Karpas-422 (cell line): ENCODE data around the gene LNP1. TPM values are rescaled to one million over a fixed set of nuclear protein-coding genes. Genes with fewer than 3 reads are reported as not detected.

Experiments used
- DNase-seq: peaks from one replicate; pipeline ENCODE4 v3.0.0-alpha.2; 2015
- H2AFZ ChIP-seq: fragments of 200-600 bp; sonication (generic); 2 replicates; pipeline ENCODE4 v1.6.1; 2014; ENCODE audit warnings: antibody characterized with exemption, low read length, mixed read lengths
- H3K27ac ChIP-seq: fragments of 200-600 bp; sonication (generic); 2 replicates; pipeline ENCODE4 v1.5.1; 2014; ENCODE audit warnings: mild to moderate bottlenecking, low read length, moderate library complexity
- H3K27me3 ChIP-seq: fragments of 200-600 bp; sonication (generic); 2 replicates; pipeline ENCODE4 v1.6.1; 2014; ENCODE audit warnings: low read length, mixed read lengths
- H3K36me3 ChIP-seq: fragments of 200-600 bp; sonication (generic); 2 replicates; pipeline ENCODE4 v1.6.1; 2014; ENCODE audit warnings: low read length, mixed read lengths; ENCODE audit not compliant: insufficient read depth
- H3K4me1 ChIP-seq: fragments of 200-600 bp; sonication (generic); 2 replicates; pipeline ENCODE4 v1.6.1; 2014; ENCODE audit warnings: mild to moderate bottlenecking, low read length, mixed read lengths
- H3K4me2 ChIP-seq: fragments of 200-600 bp; sonication (generic); 2 replicates; pipeline ENCODE4 v1.6.1; 2014; ENCODE audit warnings: low read length, low read depth, mild to moderate bottlenecking; ENCODE audit not compliant: poor library complexity, severe bottlenecking
- H3K4me3 ChIP-seq: fragments of 200-600 bp; sonication (generic); 2 replicates; pipeline ENCODE4 v1.5.1; 2014; ENCODE audit warnings: mild to moderate bottlenecking, antibody characterized with exemption, low read length, mixed read lengths
- H3K79me2 ChIP-seq: fragments of 200-600 bp; sonication (generic); 2 replicates; pipeline ENCODE4 v1.6.1; 2014; ENCODE audit warnings: mild to moderate bottlenecking, low read length, mixed read lengths
- H3K9ac ChIP-seq: fragments of 200-600 bp; sonication (generic); 2 replicates; pipeline ENCODE4 v1.6.0; 2014; ENCODE audit warnings: low read length
- H3K9me2 ChIP-seq: fragments of 200-600 bp; sonication (generic), shearing (Covaris generic); replicated peaks from 2 replicates; pipeline ENCODE4 v1.6.0; 2014; ENCODE audit warnings: mild to moderate bottlenecking, low read length, moderate library complexity; ENCODE audit not compliant: insufficient read depth
- H3K9me3 ChIP-seq: fragments of 300-700, 200-600 bp; sonication (generic); 2 replicates; pipeline ENCODE4 v1.6.1; 2014; ENCODE audit warnings: low read length, mixed read lengths
- H4K20me1 ChIP-seq: fragments of 200-600 bp; sonication (generic); 2 replicates; pipeline ENCODE4 v1.6.1; 2014; ENCODE audit warnings: mild to moderate bottlenecking, antibody characterized with exemption, low read length, low read depth; ENCODE audit not compliant: insufficient read depth
- total RNA-seq: library from RNA; depleted of rRNA; stranded (reverse); fragments of >200 nt; shearing (Covaris generic); gene quantifications from 2 replicates; pipeline ENCODE4 v1.2.3, GENCODE V29; 2014; ENCODE audit warnings: low replicate concordance

Gene LNP1
- total RNA-seq, 1 experiment from 2014 or later: 6.0 TPM

DNA sequence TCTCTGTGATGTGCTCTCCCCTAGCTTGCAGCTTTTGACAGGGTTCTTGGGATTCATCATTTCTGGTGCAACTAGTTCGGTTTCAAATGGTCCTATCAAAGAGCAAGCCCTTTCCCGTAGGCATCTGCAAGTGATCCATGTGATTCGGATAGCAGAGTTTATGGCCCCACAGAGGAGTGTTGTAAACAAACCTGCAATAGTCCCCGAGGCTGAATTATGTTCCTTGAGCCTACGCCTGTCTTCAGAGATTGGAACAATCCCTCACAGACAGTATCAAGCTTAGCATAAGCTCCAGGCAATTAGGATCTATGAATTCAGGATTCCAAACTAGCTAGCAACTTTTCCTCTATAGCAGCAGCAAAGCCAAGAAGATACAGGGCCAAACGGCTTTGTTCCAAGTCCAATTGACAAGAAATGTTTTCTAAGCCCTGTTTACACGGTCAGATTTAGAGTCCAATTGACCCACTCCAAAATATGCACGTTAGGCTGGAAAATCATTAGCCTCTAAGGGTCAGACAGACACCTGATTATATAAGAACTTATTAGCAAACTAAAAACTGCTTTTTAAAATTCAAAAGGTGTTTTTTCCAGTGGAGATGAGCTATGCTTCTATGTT, 24.8 kb downstream of the LNP1 start:
- Histone ChIP-seq H3K4me1 (no peaks in the 10 kb centered on the region), H3K9me3 (no peaks in the 10 kb centered on the region), H3K27ac (no peak overlapping the region), H3K79me2 (no peaks in the 10 kb centered on the region), H3K27me3 (no peaks in the 10 kb centered on the region), H3K9me2 (no peaks in the 10 kb centered on the region), H4K20me1 (peaks cover 4% of the 10 kb centered on the region; the same call in 1 of the 2 replicates), H3K4me2 (no peak overlapping the region), H3K36me3 (no peaks in the 10 kb centered on the region), H3K4me3 (no peak overlapping the region), H3K9ac (no peak overlapping the region), H2AFZ (no peak overlapping the region)
- no peak for DNase-seq

DNA sequence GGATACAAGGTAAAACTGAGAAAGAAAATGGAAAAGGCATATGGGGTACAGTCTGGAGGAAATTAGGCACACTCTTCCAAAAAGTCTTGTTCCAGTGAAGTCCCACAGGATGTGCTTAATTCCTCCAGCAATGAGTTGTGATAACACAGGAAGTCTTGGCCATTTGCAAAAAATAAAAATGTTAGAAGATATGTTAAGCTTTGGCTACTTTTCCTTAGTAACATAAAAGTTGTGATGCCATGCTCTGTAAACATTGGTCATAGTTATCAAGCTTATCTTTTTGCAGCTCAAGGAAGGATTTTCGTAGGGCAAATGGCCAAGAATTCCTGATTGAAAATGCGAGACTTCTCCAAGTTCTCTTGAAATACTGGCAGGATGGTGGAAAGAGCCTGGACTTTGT, 26.4 kb downstream of the LNP1 start:
- Histone ChIP-seq H3K79me2 (no peaks in the 10 kb centered on the region), H3K27ac (no peak overlapping the region), H3K4me2 (no peak overlapping the region), H2AFZ (no peak overlapping the region), H3K9me3 (no peaks in the 10 kb centered on the region), H3K36me3 (no peaks in the 10 kb centered on the region), H4K20me1 (peaks cover 4% of the 10 kb centered on the region; the same call in 1 of the 2 replicates), H3K9me2 (no peaks in the 10 kb centered on the region), H3K27me3 (no peaks in the 10 kb centered on the region), H3K9ac (no peak overlapping the region), H3K4me3 (no peak overlapping the region), H3K4me1 (0 out of 2 replicates have a peak, but pooled peaks cover 2% of the 10 kb centered on the region)
- DNase-seq: no peak

DNA sequence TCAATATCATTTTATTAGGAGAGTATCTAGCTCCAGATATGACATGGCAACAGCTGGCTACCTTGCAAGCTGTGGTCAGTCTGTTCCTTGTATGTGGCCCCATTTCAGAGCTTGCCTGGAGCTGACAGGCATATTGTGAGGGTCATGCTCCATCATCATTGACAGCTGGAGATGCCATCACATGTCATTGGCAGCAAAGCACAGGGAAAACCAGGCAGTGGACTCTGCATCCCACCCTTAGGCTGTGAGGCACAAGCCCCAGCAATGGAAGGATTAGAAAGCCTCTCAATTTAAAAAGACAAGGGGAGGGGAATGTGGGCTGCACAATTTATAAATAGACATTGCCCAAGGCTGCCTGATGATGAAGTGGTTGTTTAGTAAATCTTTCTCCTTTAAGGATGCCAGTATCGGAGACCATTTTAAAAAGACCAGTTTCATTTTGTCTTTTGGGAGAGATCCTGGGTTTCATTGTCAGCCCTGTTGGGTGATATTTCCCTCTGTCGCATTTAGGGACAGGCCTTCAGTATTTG, 27.9 kb downstream of the LNP1 start:
- H3K9me2 ChIP-seq: no peaks in the 10 kb centered on the region
- no peak overlapping the region for H3K27ac ChIP-seq
- H4K20me1 ChIP-seq: no peaks in the 10 kb centered on the region
- H3K4me2 ChIP-seq: no peak overlapping the region
- no peak overlapping the region for H2AFZ ChIP-seq
- H3K27me3 ChIP-seq: no peaks in the 10 kb centered on the region
- H3K4me3 ChIP-seq: no peak overlapping the region
- H3K9ac ChIP-seq: no peak overlapping the region
- no peak for DNase-seq
- no peaks in the 10 kb centered on the region for H3K36me3 ChIP-seq
- H3K4me1 ChIP-seq: 0 out of 2 replicates have a peak, but pooled peaks cover 2% of the 10 kb centered on the region
- H3K79me2 ChIP-seq: no peaks in the 10 kb centered on the region
- H3K9me3 ChIP-seq: no peaks in the 10 kb centered on the region

DNA sequence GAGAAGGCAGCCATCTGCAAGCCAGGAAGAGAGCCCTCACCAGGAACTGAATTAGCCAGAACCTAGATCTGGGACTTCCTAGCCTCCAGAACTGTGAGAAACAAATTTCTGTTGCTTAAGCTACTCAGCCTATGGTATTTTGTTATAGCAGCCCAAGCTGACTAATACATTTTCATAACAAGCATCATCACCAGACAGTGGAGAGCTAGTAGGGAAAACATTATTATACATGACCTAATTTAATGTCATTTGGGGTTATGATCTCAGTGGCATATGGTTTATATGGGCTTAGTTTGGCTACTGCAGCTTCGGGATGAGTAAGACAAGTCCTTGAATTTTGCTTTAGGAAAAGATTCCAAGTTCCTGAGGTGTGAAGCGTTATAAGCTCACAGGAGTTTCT, 35.6 kb downstream of the LNP1 start:
- no peak overlapping the region for H3K9ac ChIP-seq
- no peaks in the 10 kb centered on the region for H3K36me3 ChIP-seq

DNA sequence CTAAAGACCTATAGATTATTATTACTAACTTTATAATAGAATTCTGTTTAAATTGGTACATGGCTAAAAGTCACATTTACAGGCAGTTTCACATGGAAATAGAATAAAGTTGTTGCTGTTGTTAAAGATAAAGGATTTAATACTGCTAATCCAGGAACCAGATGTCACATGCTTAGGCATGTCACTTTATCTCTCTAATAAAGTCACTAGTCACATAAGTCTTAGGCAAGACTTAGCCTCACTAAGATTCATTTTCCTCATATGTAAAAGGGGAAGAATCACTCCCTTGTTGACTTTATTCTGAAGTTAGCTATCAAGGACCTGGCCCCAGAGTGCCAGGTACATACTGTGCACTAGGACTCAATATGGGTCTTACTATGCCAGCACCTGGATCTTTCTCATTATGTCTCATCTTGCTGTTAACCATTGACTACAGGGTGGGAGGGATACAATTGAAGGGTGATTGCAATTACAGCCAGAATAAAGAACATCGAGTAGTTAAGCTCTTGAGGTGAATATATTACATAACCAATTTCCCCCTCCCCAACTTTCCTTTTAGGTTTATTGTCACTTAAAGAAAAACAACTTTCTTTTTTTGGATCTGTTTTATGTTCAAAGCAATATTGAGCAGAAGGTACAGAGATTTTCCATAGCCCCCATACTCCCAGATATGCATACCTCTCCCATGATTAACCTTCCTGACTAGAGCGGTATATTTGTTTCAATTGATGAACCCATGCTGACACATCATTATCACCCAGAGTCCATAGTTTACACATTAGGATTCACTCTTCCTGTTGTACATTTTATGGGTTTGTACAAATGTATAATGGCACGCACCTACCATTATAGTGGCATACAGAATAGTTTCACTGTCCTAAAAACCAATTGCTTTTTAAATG, 36.6 kb downstream of the LNP1 start:
- H4K20me1 ChIP-seq: no peaks in the 10 kb centered on the region
- H3K4me1 ChIP-seq: no peaks in the 10 kb centered on the region
- DNase-seq: no peak
- H3K27ac ChIP-seq: no peak overlapping the region
- H3K9me2 ChIP-seq: no peaks in the 10 kb centered on the region
- H3K27me3 ChIP-seq: no peaks in the 10 kb centered on the region
- no peak overlapping the region for H2AFZ ChIP-seq
- H3K4me3 ChIP-seq: no peak overlapping the region
- H3K9me3 ChIP-seq: no peaks in the 10 kb centered on the region
- no peaks in the 10 kb centered on the region for H3K36me3 ChIP-seq
- H3K4me2 ChIP-seq: no peak overlapping the region
- H3K79me2 ChIP-seq: no peaks in the 10 kb centered on the region
- H3K9ac ChIP-seq: no peak overlapping the region

More for the DNA sequence above, 35.6 kb downstream of the LNP1 start:
- no peak overlapping the region for H3K27ac ChIP-seq
- H3K9me2 ChIP-seq: no peaks in the 10 kb centered on the region
- no peaks in the 10 kb centered on the region for H3K79me2 ChIP-seq
- H3K4me2 ChIP-seq: no peak overlapping the region
- no peak overlapping the region for H3K4me3 ChIP-seq
- DNase-seq: no peak
- no peaks in the 10 kb centered on the region for H4K20me1 ChIP-seq
- no peaks in the 10 kb centered on the region for H3K27me3 ChIP-seq
- 0 out of 2 replicates have a peak, but pooled peaks cover 2% of the 10 kb centered on the region for H3K4me1 ChIP-seq
- H2AFZ ChIP-seq: no peak overlapping the region
- no peaks in the 10 kb centered on the region for H3K9me3 ChIP-seq

- Histone ChIP-seq H2AFZ (no peak overlapping the region), H3K9me2 (no peaks in the 10 kb centered on the region)
Observed at GRCh38 chr3:100438623-100438974, 37.3 kb downstream of the LNP1 start.

DNA sequence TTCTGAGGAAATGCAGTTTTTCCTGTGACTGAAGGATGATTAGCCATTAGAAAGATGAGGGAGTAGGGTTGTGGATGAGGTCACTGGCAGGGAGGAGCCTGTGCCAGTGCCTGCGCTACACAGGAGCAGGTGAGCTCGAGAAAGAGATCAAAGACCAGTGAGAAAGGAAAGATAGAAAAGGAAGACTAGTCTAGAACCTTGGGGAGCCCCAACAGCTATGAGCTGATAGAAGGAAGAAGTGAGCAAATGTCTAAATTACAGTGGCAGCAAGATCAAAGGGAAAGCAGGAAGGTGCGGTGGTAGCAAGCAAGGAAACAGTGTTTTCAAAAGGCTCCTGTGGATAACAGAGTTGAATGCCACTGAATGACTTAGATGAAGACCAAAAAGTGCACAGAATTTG, 39.6 kb downstream of the LNP1 start:
- Histone ChIP-seq H3K27ac (no peak overlapping the region), H3K4me1 (no peaks in the 10 kb centered on the region), H3K79me2 (no peaks in the 10 kb centered on the region), H4K20me1 (no peaks in the 10 kb centered on the region), H3K4me2 (no peak overlapping the region), H3K36me3 (no peaks in the 10 kb centered on the region), H2AFZ (no peak overlapping the region), H3K27me3 (no peaks in the 10 kb centered on the region), H3K4me3 (no peak overlapping the region), H3K9ac (no peak overlapping the region), H3K9me3 (no peaks in the 10 kb centered on the region), H3K9me2 (no peaks in the 10 kb centered on the region)
- no peak for DNase-seq

More at GRCh38 chr3:100438623-100438974, 37.3 kb downstream of the LNP1 start:
- Histone ChIP-seq H3K36me3 (no peaks in the 10 kb centered on the region), H3K27ac (no peak overlapping the region), H3K9ac (no peak overlapping the region), H3K27me3 (no peaks in the 10 kb centered on the region), H3K9me3 (no peaks in the 10 kb centered on the region), H3K4me2 (no peak overlapping the region), H4K20me1 (no peaks in the 10 kb centered on the region), H3K4me3 (no peak overlapping the region), H3K4me1 (no peaks in the 10 kb centered on the region), H3K79me2 (no peaks in the 10 kb centered on the region)
- DNase-seq: no peak

DNA sequence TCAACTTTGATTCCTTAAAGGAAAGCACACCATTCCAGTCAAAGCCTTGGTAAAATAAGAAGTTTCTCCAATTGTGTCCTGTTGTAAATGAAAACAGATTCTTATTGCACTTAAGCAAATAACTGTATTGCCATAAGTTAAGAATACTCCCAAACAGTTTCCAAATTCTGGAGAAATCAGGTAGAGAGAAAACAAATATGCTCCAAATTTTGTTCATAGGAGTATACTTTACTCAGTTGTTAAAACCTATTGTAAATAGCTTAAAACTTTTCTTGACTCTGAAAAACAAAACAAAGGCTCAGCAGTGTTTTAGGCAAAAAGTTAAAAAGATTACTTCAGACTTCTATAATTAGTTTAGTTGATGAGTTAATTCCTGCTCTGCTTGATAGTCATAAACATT, 42.4 kb downstream of the LNP1 start:
- H3K9me3 ChIP-seq: no peaks in the 10 kb centered on the region
- no peak for DNase-seq
- H3K4me3 ChIP-seq: no peak overlapping the region
- no peak overlapping the region for H3K4me2 ChIP-seq
- H3K4me1 ChIP-seq: no peaks in the 10 kb centered on the region
- no peak overlapping the region for H2AFZ ChIP-seq
- H4K20me1 ChIP-seq: no peaks in the 10 kb centered on the region
- H3K27me3 ChIP-seq: no peaks in the 10 kb centered on the region
- no peak overlapping the region for H3K9ac ChIP-seq
- H3K79me2 ChIP-seq: no peaks in the 10 kb centered on the region
- no peaks in the 10 kb centered on the region for H3K36me3 ChIP-seq
- no peaks in the 10 kb centered on the region for H3K9me2 ChIP-seq
- no peak overlapping the region for H3K27ac ChIP-seq
